ENCODE measurements around the gene ZNF672.

ZNF672 gene

DNA sequence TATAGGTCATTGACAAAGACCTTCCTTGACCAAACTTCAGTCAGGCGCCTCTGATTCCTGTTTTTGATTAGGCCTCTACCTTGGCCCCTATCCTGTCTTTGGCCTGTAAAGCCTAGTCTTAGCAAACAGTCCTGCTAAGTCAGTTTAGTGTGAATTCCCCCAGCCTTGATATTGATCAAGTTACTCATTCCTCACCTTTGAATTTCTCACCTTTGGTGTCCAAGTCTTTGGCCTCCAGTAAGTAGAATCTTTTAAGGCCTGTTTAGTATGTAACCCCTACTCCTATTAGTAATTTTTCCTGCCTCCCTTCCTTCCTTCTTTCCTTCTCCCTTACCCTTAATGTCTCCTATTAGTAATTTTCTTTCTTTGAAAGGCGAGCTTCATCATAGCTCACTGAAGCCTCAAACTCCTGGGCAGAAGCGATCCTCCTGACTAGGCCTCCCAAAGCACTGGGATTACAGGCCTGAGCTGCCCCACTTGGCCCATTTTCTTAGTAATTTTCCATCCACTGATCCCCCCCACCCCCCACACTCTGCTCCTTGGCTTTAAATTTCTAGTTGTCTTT lies 33.9 kb downstream of the ZNF672 start:
- Histone ChIP-seq H2AK5ac (ENCODE audit: low read depth, low read length) (no peak overlapping the region), H3K4ac (ENCODE audit: low read length) (no peak overlapping the region), H3K23ac (ENCODE audit: low read depth, low read length, poor library complexity) (no peak overlapping the region), H2BK15ac (ENCODE audit: low read length) (no peak overlapping the region), H4K91ac (ENCODE audit: low read depth, low read length, poor library complexity) (no peak overlapping the region), H3K14ac (ENCODE audit: low read length) (no peak overlapping the region), H3K79me1 (ENCODE audit: low read depth, low read length) (no peaks in the 10 kb centered on the region), H3K18ac (ENCODE audit: low read length) (no peak overlapping the region), H3K27me3 (ENCODE audit: control insufficient read depth in 3 of 3, insufficient read depth in 3 of 3, low read depth in 1 of 3, low read length in 3 of 3) (no peaks in the 10 kb centered on the region), H3K4me3 (ENCODE audit: low read length in 2 of 2) (peak overlapping the region in 1 of 2 donors; percentile 73), H3K27ac (replicated peaks; ENCODE audit: low read length) (no peak overlapping the region), H2BK120ac (ENCODE audit: low read depth, low read length) (no peak overlapping the region), H2AFZ (ENCODE audit: low read length) (peak overlapping the region; percentile 93), H3K4me1 (ENCODE audit: control insufficient read depth in 2 of 2, insufficient read depth in 1 of 2, low read depth in 1 of 2, low read length in 2 of 2) (no peaks in the 10 kb centered on the region), H2BK12ac (ENCODE audit: low read length) (no peak overlapping the region), H3K9me3 (replicated peaks in 1 of 2; ENCODE audit: control insufficient read depth in 2 of 2, insufficient read depth in 1 of 2, low read depth in 1 of 2, low read length in 2 of 2) (no peaks in the 10 kb centered on the region), H4K8ac (ENCODE audit: low read depth, low read length) (no peak overlapping the region), H3K9ac (ENCODE audit: low read depth, low read length, poor library complexity) (no peak overlapping the region), H2BK5ac (ENCODE audit: low read length) (no peak overlapping the region), H3K36me3 (replicated peaks in 1 of 2; ENCODE audit: control insufficient read depth in 2 of 2, insufficient read depth in 2 of 2, low read length in 2 of 2) (no peaks in the 10 kb centered on the region), H3K4me2 (ENCODE audit: insufficient read depth, low read length, poor library complexity, severe bottlenecking) (no peak overlapping the region)
- no CpG with 5 or more reads among the region's 3 CpGs for WGBS, 2 donors (ENCODE audit: extremely low coverage in 2 of 2, insufficient read length in 2 of 2, insufficient replicate concordance in 1 of 2)
- DNase-seq (ENCODE audit: low spot score), result no peak

DNA sequence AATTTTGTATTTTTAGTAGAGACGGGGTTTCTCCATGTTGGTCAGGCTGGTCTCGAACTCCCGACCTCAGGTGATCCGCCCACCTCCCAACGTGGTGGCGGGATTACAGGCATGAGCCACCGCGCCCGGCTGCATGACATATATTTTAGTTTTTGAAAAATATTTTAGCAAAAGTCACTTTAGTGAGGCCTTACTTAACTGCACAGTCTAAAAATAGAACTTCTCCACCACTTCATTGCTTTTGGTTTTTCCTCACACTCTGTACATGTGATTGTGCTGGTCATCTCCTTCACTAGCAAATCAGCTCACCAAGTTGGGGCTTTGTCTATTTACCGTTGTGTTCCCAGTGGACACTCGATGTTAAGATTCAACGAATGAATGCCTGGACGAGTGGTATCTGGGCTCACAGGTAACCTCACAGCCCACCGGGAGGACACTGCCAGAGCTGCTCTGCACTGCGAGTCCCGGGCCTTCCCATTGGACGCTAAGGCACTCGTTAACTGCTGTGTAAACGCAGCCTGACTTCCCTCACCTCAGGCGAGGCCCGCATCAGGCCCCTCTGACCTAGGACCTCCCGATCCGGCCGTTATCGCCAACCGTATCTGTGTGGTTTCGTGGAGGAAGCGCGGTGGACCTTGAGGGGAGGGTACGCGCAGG lies 34.9 kb downstream of the ZNF672 start:
- peak overlapping the region; percentile 14 for H2BK5ac ChIP-seq (ENCODE audit: low read length)
- no peaks in the 10 kb centered on the region for H3K4me1 ChIP-seq (ENCODE audit: control insufficient read depth in 2 of 2, insufficient read depth in 1 of 2, low read depth in 1 of 2, low read length in 2 of 2)
- no peak overlapping the region for H2AK5ac ChIP-seq (ENCODE audit: low read depth, low read length)
- H4K91ac ChIP-seq (ENCODE audit: low read depth, low read length, poor library complexity), result no peak overlapping the region
- peak overlapping the region; percentile 13 for H3K23ac ChIP-seq (ENCODE audit: low read depth, low read length, poor library complexity)
- H3K9me3 ChIP-seq (replicated peaks in 1 of 2; ENCODE audit: control insufficient read depth in 2 of 2, insufficient read depth in 1 of 2, low read depth in 1 of 2, low read length in 2 of 2), result no peaks in the 10 kb centered on the region
- H2BK120ac ChIP-seq (ENCODE audit: low read depth, low read length), result no peak overlapping the region
- peak overlapping the region; percentile 91 for H3K27ac ChIP-seq (replicated peaks; ENCODE audit: low read length)
- peak overlapping the region; percentile 53 for H3K18ac ChIP-seq (ENCODE audit: low read length)
- H3K4me3 ChIP-seq (ENCODE audit: low read length in 2 of 2), result peak overlapping the region; percentile 73 to 89
- no peak overlapping the region for H3K14ac ChIP-seq (ENCODE audit: low read length)
- H3K36me3 ChIP-seq (replicated peaks in 1 of 2; ENCODE audit: control insufficient read depth in 2 of 2, insufficient read depth in 2 of 2, low read length in 2 of 2), result no peaks in the 10 kb centered on the region
- no peak overlapping the region for H4K8ac ChIP-seq (ENCODE audit: low read depth, low read length)
- DNase-seq (ENCODE audit: low spot score), result peak; percentile 68
- no peak overlapping the region for H2BK12ac ChIP-seq (ENCODE audit: low read length)
- H2AFZ ChIP-seq (ENCODE audit: low read length), result peak overlapping the region; percentile 93
- H3K79me1 ChIP-seq (ENCODE audit: low read depth, low read length), result no peaks in the 10 kb centered on the region
- H3K4me2 ChIP-seq (ENCODE audit: insufficient read depth, low read length, poor library complexity, severe bottlenecking), result peak overlapping the region; percentile 41
- peak overlapping the region; percentile 82 for H3K9ac ChIP-seq (ENCODE audit: low read depth, low read length, poor library complexity)
- no peak overlapping the region for H3K4ac ChIP-seq (ENCODE audit: low read length)
- H3K27me3 ChIP-seq (ENCODE audit: control insufficient read depth in 3 of 3, insufficient read depth in 3 of 3, low read depth in 1 of 3, low read length in 3 of 3), result no peaks in the 10 kb centered on the region
- WGBS, 2 donors (ENCODE audit: extremely low coverage in 2 of 2, insufficient read length in 2 of 2, insufficient replicate concordance in 1 of 2), result no CpG with 5 or more reads among the region's 31 CpGs
- no peak overlapping the region for H2BK15ac ChIP-seq (ENCODE audit: low read length)

DNA sequence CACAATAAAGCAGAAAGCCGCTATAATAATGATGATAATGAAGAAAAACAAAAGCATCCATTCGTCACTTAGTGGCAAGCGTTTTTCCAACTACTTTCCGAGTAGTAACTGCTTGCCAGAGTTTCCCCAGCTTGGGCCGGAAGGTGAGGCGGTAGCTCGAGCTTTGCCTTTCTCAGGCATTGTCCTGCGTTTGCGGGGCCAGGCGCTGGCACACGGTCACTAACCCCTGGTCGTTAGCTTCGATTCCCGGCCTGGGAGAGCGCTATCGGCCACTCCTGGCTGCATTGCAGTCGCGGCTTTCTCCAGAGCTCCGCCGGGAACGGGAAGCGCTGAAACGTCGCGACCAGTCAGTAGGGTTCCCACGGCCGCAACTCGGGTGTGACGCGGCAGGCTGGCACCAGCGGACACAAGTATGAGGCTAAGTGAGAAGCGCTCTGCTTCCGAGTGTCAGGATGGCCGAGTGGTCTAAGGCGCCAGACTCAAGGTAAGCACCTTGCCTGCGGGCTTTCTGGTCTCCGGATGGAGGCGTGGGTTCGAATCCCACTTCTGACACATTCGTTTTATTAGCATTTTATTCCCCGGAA lies 35.5 kb downstream of the ZNF672 start:
- no peaks in the 10 kb centered on the region for H3K9me3 ChIP-seq (replicated peaks in 1 of 2; ENCODE audit: control insufficient read depth in 2 of 2, insufficient read depth in 1 of 2, low read depth in 1 of 2, low read length in 2 of 2)
- H3K4me3 ChIP-seq (ENCODE audit: low read length in 2 of 2), result peak overlapping the region; percentile 73 to 89
- peak overlapping the region; percentile 58 for H3K4me2 ChIP-seq (ENCODE audit: insufficient read depth, low read length, poor library complexity, severe bottlenecking)
- peak overlapping the region; percentile 89 for H3K9ac ChIP-seq (ENCODE audit: low read depth, low read length, poor library complexity)
- peak; percentile 99 for DNase-seq (ENCODE audit: low spot score)
- H3K27ac ChIP-seq (replicated peaks; ENCODE audit: low read length), result peak overlapping the region; percentile 91
- no peaks in the 10 kb centered on the region for H3K79me1 ChIP-seq (ENCODE audit: low read depth, low read length)
- no peak overlapping the region for H2AK5ac ChIP-seq (ENCODE audit: low read depth, low read length)
- peak overlapping the region; percentile 95 for H3K18ac ChIP-seq (ENCODE audit: low read length)
- H3K27me3 ChIP-seq (ENCODE audit: control insufficient read depth in 3 of 3, insufficient read depth in 3 of 3, low read depth in 1 of 3, low read length in 3 of 3), result no peaks in the 10 kb centered on the region
- H3K23ac ChIP-seq (ENCODE audit: low read depth, low read length, poor library complexity), result peak overlapping the region; percentile 90
- no peak overlapping the region for H3K4ac ChIP-seq (ENCODE audit: low read length)
- peak overlapping the region; percentile 14 for H2BK5ac ChIP-seq (ENCODE audit: low read length)
- H3K36me3 ChIP-seq (replicated peaks in 1 of 2; ENCODE audit: control insufficient read depth in 2 of 2, insufficient read depth in 2 of 2, low read length in 2 of 2), result no peaks in the 10 kb centered on the region
- H2BK12ac ChIP-seq (ENCODE audit: low read length), result no peak overlapping the region
- H2BK15ac ChIP-seq (ENCODE audit: low read length), result no peak overlapping the region
- no peak overlapping the region for H2BK120ac ChIP-seq (ENCODE audit: low read depth, low read length)
- H4K8ac ChIP-seq (ENCODE audit: low read depth, low read length), result no peak overlapping the region
- H3K4me1 ChIP-seq (ENCODE audit: control insufficient read depth in 2 of 2, insufficient read depth in 1 of 2, low read depth in 1 of 2, low read length in 2 of 2), result no peaks in the 10 kb centered on the region
- H4K91ac ChIP-seq (ENCODE audit: low read depth, low read length, poor library complexity), result no peak overlapping the region
- WGBS, 2 donors (ENCODE audit: extremely low coverage in 2 of 2, insufficient read length in 2 of 2, insufficient replicate concordance in 1 of 2), result no CpG with 5 or more reads among the region's 41 CpGs
- no peak overlapping the region for H3K14ac ChIP-seq (ENCODE audit: low read length)
- H2AFZ ChIP-seq (ENCODE audit: low read length), result peak overlapping the region; percentile 93

DNA sequence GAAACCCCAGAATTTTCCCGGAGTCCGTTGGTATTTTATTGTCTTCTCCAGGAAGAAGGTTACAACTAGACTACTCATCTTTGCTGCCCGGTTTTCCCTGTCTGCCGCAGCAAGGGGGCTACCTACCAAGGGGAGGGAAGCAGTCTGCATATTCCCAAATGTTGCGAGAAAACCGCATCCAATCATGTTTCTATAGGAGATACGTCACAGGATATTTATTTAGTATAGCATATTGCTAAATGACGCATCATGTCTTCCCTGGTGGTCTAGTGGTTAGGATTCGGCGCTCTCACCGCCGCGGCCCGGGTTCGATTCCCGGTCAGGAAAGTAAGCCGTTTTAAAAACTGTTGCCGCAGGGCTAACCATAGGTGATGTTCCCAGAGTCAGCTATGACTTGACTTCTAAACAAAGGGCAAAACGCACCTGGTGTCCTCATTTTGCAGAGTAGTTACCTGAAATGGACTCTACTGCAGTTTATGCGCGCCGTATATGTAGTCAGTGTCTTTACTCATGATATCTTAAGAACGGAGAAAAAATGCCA lies 36.0 kb downstream of the ZNF672 start:
- peak overlapping the region; percentile 58 for H3K4me2 ChIP-seq (ENCODE audit: insufficient read depth, low read length, poor library complexity, severe bottlenecking)
- H4K8ac ChIP-seq (ENCODE audit: low read depth, low read length), result no peak overlapping the region
- no peak overlapping the region for H2BK12ac ChIP-seq (ENCODE audit: low read length)
- H3K4me3 ChIP-seq (ENCODE audit: low read length in 2 of 2), result peak overlapping the region; percentile 73 to 89
- no peak overlapping the region for H2AFZ ChIP-seq (ENCODE audit: low read length)
- H2BK5ac ChIP-seq (ENCODE audit: low read length), result no peak overlapping the region
- no peaks in the 10 kb centered on the region for H3K9me3 ChIP-seq (replicated peaks in 1 of 2; ENCODE audit: control insufficient read depth in 2 of 2, insufficient read depth in 1 of 2, low read depth in 1 of 2, low read length in 2 of 2)
- no peak overlapping the region for H3K23ac ChIP-seq (ENCODE audit: low read depth, low read length, poor library complexity)
- H3K4ac ChIP-seq (ENCODE audit: low read length), result no peak overlapping the region
- H3K79me1 ChIP-seq (ENCODE audit: low read depth, low read length), result no peaks in the 10 kb centered on the region
- no peak overlapping the region for H2BK15ac ChIP-seq (ENCODE audit: low read length)
- no peak overlapping the region for H4K91ac ChIP-seq (ENCODE audit: low read depth, low read length, poor library complexity)
- peak overlapping the region; percentile 69 for H3K27ac ChIP-seq (replicated peaks; ENCODE audit: low read length)
- H3K14ac ChIP-seq (ENCODE audit: low read length), result no peak overlapping the region
- H3K4me1 ChIP-seq (ENCODE audit: control insufficient read depth in 2 of 2, insufficient read depth in 1 of 2, low read depth in 1 of 2, low read length in 2 of 2), result no peaks in the 10 kb centered on the region
- H3K18ac ChIP-seq (ENCODE audit: low read length), result no peak overlapping the region
- no CpG with 5 or more reads among the region's 23 CpGs for WGBS, 2 donors (ENCODE audit: extremely low coverage in 2 of 2, insufficient read length in 2 of 2, insufficient replicate concordance in 1 of 2)
- H2BK120ac ChIP-seq (ENCODE audit: low read depth, low read length), result no peak overlapping the region
- no peak overlapping the region for H2AK5ac ChIP-seq (ENCODE audit: low read depth, low read length)
- DNase-seq (ENCODE audit: low spot score), result no peak
- H3K9ac ChIP-seq (ENCODE audit: low read depth, low read length, poor library complexity), result no peak overlapping the region
- H3K27me3 ChIP-seq (ENCODE audit: control insufficient read depth in 3 of 3, insufficient read depth in 3 of 3, low read depth in 1 of 3, low read length in 3 of 3), result no peaks in the 10 kb centered on the region
- no peaks in the 10 kb centered on the region for H3K36me3 ChIP-seq (replicated peaks in 1 of 2; ENCODE audit: control insufficient read depth in 2 of 2, insufficient read depth in 2 of 2, low read length in 2 of 2)

Measured in neuronal stem cell (in vitro differentiated cells).